Neural cell (in vitro differentiated cells): ENCODE data around the gene KIAA1549.

Source experiments
- EZH2 ChIP-seq: fragments of 200-600, 300-800 bp; shearing (Covaris generic), sonication (generic); IDR thresholded peaks from 2 replicates; pipeline ENCODE4 v1.6.1; 2014; ENCODE audit warnings: antibody characterized with exemption, low read length, borderline replicate concordance, mild to moderate bottlenecking; ENCODE audit not compliant: insufficient read depth, poor library complexity, severe bottlenecking
- TF ChIP-seq, protein P1 (sequence below): IDR thresholded peaks from 2 replicates; pipeline ENCODE4 v1.6.1; 2012; ENCODE audit warnings: borderline replicate concordance
- TF ChIP-seq, protein P2 (sequence below): fragments of 450-650 bp; IDR thresholded peaks from 2 replicates; pipeline ENCODE4 v1.5.1; 2014; ENCODE audit warnings: antibody characterized with exemption, mild to moderate bottlenecking, moderate library complexity; ENCODE audit not compliant: poor library complexity, severe bottlenecking

DNA sequence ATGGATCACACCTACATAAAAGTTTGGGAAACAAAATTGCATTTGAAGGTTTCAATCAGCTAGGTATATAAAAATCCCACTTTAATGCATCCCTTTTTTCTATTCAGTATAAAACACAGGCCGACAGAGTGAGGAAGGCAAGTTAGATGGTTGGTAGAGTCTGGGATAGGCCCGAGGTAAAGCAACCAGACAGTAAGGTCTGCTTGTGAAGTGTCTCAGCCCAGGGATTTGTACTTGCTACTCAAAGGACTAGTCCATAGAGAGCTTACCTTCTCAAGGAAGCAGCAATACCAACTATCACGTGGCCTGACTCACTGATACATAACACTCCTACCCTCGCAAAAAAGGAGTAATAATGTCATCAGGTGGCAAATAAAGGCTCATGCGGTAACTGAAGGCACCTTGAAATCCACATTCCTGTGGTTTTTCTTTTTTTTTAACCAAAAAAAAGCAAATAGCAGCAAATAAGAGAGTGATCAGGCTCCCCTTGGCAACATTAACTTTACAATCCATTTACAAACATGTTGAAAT is 127.0 kb downstream of the KIAA1549 start:
- TF ChIP-seq, protein P1, sequence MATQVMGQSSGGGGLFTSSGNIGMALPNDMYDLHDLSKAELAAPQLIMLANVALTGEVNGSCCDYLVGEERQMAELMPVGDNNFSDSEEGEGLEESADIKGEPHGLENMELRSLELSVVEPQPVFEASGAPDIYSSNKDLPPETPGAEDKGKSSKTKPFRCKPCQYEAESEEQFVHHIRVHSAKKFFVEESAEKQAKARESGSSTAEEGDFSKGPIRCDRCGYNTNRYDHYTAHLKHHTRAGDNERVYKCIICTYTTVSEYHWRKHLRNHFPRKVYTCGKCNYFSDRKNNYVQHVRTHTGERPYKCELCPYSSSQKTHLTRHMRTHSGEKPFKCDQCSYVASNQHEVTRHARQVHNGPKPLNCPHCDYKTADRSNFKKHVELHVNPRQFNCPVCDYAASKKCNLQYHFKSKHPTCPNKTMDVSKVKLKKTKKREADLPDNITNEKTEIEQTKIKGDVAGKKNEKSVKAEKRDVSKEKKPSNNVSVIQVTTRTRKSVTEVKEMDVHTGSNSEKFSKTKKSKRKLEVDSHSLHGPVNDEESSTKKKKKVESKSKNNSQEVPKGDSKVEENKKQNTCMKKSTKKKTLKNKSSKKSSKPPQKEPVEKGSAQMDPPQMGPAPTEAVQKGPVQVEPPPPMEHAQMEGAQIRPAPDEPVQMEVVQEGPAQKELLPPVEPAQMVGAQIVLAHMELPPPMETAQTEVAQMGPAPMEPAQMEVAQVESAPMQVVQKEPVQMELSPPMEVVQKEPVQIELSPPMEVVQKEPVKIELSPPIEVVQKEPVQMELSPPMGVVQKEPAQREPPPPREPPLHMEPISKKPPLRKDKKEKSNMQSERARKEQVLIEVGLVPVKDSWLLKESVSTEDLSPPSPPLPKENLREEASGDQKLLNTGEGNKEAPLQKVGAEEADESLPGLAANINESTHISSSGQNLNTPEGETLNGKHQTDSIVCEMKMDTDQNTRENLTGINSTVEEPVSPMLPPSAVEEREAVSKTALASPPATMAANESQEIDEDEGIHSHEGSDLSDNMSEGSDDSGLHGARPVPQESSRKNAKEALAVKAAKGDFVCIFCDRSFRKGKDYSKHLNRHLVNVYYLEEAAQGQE: no peak
- no peak for TF ChIP-seq EZH2
- TF ChIP-seq, protein P2, sequence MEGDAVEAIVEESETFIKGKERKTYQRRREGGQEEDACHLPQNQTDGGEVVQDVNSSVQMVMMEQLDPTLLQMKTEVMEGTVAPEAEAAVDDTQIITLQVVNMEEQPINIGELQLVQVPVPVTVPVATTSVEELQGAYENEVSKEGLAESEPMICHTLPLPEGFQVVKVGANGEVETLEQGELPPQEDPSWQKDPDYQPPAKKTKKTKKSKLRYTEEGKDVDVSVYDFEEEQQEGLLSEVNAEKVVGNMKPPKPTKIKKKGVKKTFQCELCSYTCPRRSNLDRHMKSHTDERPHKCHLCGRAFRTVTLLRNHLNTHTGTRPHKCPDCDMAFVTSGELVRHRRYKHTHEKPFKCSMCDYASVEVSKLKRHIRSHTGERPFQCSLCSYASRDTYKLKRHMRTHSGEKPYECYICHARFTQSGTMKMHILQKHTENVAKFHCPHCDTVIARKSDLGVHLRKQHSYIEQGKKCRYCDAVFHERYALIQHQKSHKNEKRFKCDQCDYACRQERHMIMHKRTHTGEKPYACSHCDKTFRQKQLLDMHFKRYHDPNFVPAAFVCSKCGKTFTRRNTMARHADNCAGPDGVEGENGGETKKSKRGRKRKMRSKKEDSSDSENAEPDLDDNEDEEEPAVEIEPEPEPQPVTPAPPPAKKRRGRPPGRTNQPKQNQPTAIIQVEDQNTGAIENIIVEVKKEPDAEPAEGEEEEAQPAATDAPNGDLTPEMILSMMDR: no peak
